OCI-LY1 (cell line): ENCODE measurements around the gene HPCAL4.

Source experiments
- H2AFZ ChIP-seq: fragments of 200-600 bp; sonication (generic), shearing (Covaris generic); 2 replicates; pipeline ENCODE4 v1.6.0; 2014; ENCODE audit warnings: antibody characterized with exemption, mild to moderate bottlenecking, low read length
- H3F3A ChIP-seq: fragments of 200-600 bp; sonication (generic), shearing (Covaris generic); 2 replicates; pipeline ENCODE4 v1.6.0; 2014; ENCODE audit warnings: mild to moderate bottlenecking, antibody characterized with exemption, low read length, moderate library complexity; ENCODE audit not compliant: insufficient read depth
- H3K27ac ChIP-seq: fragments of 200-600 bp; sonication (generic); 2 replicates; pipeline ENCODE4 v1.5.1; 2014; ENCODE audit warnings: low read length, mixed run types, mild to moderate bottlenecking, low read depth; ENCODE audit not compliant: poor library complexity, severe bottlenecking
- H3K27me3 ChIP-seq: fragments of 200-600 bp; sonication (generic); 2 replicates; pipeline ENCODE4 v1.6.0; 2014; ENCODE audit warnings: antibody characterized with exemption, mild to moderate bottlenecking, low read length, moderate library complexity; ENCODE audit not compliant: insufficient read depth
- H3K36me3 ChIP-seq: fragments of 200-600 bp; sonication (generic); 2 replicates; pipeline ENCODE4 v1.6.1; 2014; ENCODE audit warnings: mild to moderate bottlenecking, antibody characterized with exemption, low read length, moderate library complexity, mixed read lengths; ENCODE audit not compliant: insufficient read depth
- H3K4me1 ChIP-seq: fragments of 200-600 bp; sonication (generic); 2 replicates; pipeline ENCODE4 v1.5.1; 2014; ENCODE audit warnings: mild to moderate bottlenecking, low read length, moderate library complexity; ENCODE audit not compliant: insufficient read depth, severe bottlenecking
- H3K4me2 ChIP-seq: fragments of 200-600 bp; sonication (generic), shearing (Covaris generic); 2 replicates; pipeline ENCODE4 v1.6.1; 2014; ENCODE audit warnings: low read length
- H3K4me3 ChIP-seq: fragments of 200-600 bp; sonication (generic); 2 replicates; pipeline ENCODE4 v1.5.1; 2014; ENCODE audit warnings: low read length, low read depth, mild to moderate bottlenecking, mixed read lengths; ENCODE audit not compliant: poor library complexity, severe bottlenecking
- H3K79me2 ChIP-seq: fragments of 200-600 bp; shearing (Covaris generic); 2 replicates; pipeline ENCODE4 v1.6.1; 2016; ENCODE audit warnings: mixed run types, low read length, mixed read lengths; ENCODE audit not compliant: insufficient read depth
- H3K9ac ChIP-seq: fragments of 200-600 bp; sonication (generic), shearing (Covaris generic); 2 replicates; pipeline ENCODE4 v1.6.1; 2014; ENCODE audit warnings: mild to moderate bottlenecking, low read length, mixed read lengths
- H3K9me2 ChIP-seq: fragments of 200-600 bp; sonication (generic), shearing (Covaris generic); 2 replicates; pipeline ENCODE4 v1.6.1; 2014; ENCODE audit warnings: low read depth, mild to moderate bottlenecking, low read length, mixed read lengths
- H3K9me3 ChIP-seq: fragments of 200-600 bp; shearing (Covaris generic); 2 replicates; pipeline ENCODE4 v1.6.1; 2014; ENCODE audit warnings: low read length, mixed read lengths
- H4K20me1 ChIP-seq: fragments of 200-600 bp; sonication (generic), shearing (Covaris generic); 2 replicates; pipeline ENCODE4 v1.6.0; 2016; ENCODE audit warnings: mild to moderate bottlenecking, low read length; ENCODE audit not compliant: insufficient read depth
- EZH2 ChIP-seq: fragments of 200-600 bp; sonication (generic), shearing (Covaris generic); IDR thresholded peaks from 2 replicates; pipeline ENCODE4 v1.8.0; 2017; ENCODE audit warnings: borderline replicate concordance, mixed run types, mild to moderate bottlenecking, antibody characterized with exemption, low read length, moderate library complexity, mixed read lengths
- TF ChIP-seq, protein P1 (sequence below): fragments of 200-600 bp; sonication (generic), shearing (Covaris generic); IDR thresholded peaks from 2 replicates; pipeline ENCODE4 v1.5.1; 2017; ENCODE audit warnings: mild to moderate bottlenecking, antibody characterized with exemption, low read length, moderate library complexity, mixed read lengths

Gene HPCAL4

GRCh38 chr1:39721664-39722063 is 30.4 kb upstream of the HPCAL4 start:
- TF ChIP-seq, protein P1, sequence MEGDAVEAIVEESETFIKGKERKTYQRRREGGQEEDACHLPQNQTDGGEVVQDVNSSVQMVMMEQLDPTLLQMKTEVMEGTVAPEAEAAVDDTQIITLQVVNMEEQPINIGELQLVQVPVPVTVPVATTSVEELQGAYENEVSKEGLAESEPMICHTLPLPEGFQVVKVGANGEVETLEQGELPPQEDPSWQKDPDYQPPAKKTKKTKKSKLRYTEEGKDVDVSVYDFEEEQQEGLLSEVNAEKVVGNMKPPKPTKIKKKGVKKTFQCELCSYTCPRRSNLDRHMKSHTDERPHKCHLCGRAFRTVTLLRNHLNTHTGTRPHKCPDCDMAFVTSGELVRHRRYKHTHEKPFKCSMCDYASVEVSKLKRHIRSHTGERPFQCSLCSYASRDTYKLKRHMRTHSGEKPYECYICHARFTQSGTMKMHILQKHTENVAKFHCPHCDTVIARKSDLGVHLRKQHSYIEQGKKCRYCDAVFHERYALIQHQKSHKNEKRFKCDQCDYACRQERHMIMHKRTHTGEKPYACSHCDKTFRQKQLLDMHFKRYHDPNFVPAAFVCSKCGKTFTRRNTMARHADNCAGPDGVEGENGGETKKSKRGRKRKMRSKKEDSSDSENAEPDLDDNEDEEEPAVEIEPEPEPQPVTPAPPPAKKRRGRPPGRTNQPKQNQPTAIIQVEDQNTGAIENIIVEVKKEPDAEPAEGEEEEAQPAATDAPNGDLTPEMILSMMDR, result no peak
- TF ChIP-seq EZH2, result no peak
- no peak overlapping the region for H3K4me3 ChIP-seq
- no peaks in the 10 kb centered on the region for H3F3A ChIP-seq
- H3K27ac ChIP-seq, result no peak overlapping the region
- no peak overlapping the region for H3K4me2 ChIP-seq
- H3K27me3 ChIP-seq, result no peaks in the 10 kb centered on the region; the same call in 1 of the 2 replicates
- H3K4me1 ChIP-seq, result peaks cover 3% of the 10 kb centered on the region
- H2AFZ ChIP-seq, result no peak overlapping the region
- no peaks in the 10 kb centered on the region for H3K9me3 ChIP-seq
- no peaks in the 10 kb centered on the region for H3K79me2 ChIP-seq
- H3K36me3 ChIP-seq, result no peaks in the 10 kb centered on the region
- H3K9me2 ChIP-seq, result no peaks in the 10 kb centered on the region
- H3K9ac ChIP-seq, result no peak overlapping the region
- H4K20me1 ChIP-seq, result no peaks in the 10 kb centered on the region

- no peak overlapping the region for H3K27ac ChIP-seq
- no peaks in the 10 kb centered on the region; the same call in 1 of the 2 replicates for H3K27me3 ChIP-seq
- H3K4me1 ChIP-seq, result peaks cover 3% of the 10 kb centered on the region
Observed at GRCh38 chr1:39720094-39720999, 29.1 kb upstream of the HPCAL4 start.

GRCh38 chr1:39717809-39718208 is 26.6 kb upstream of the HPCAL4 start:
- no peaks in the 10 kb centered on the region for H4K20me1 ChIP-seq
- no peaks in the 10 kb centered on the region for H3K9me3 ChIP-seq
- no peaks in the 10 kb centered on the region for H3K9me2 ChIP-seq
- no peak overlapping the region for H3K4me3 ChIP-seq
- H3K36me3 ChIP-seq, result no peaks in the 10 kb centered on the region
- no peak overlapping the region for H2AFZ ChIP-seq
- TF ChIP-seq EZH2, result no peak
- TF ChIP-seq, protein P1, result peak; percentile 18; the same call in 1 of the 2 replicates
- H3K4me2 ChIP-seq, result no peak overlapping the region
- H3K27me3 ChIP-seq, result no peaks in the 10 kb centered on the region; the same call in 1 of the 2 replicates
- H3K9ac ChIP-seq, result no peak overlapping the region
- H3K79me2 ChIP-seq, result no peaks in the 10 kb centered on the region
- peaks cover 3% of the 10 kb centered on the region for H3K4me1 ChIP-seq
- H3K27ac ChIP-seq, result no peak overlapping the region
- no peaks in the 10 kb centered on the region for H3F3A ChIP-seq

More at GRCh38 chr1:39720094-39720999, 29.1 kb upstream of the HPCAL4 start:
- Histone ChIP-seq H3K9me2 (no peaks in the 10 kb centered on the region), H3K9ac (no peak overlapping the region), H4K20me1 (no peaks in the 10 kb centered on the region), H2AFZ (no peak overlapping the region), H3K79me2 (no peaks in the 10 kb centered on the region), H3K36me3 (no peaks in the 10 kb centered on the region), H3K4me2 (no peak overlapping the region; the same call in 1 of the 2 replicates), H3K9me3 (no peaks in the 10 kb centered on the region), H3K4me3 (no peak overlapping the region), H3F3A (no peaks in the 10 kb centered on the region)
- no peak for TF ChIP-seq EZH2
- TF ChIP-seq, protein P1, result peak; percentile 74
